Activated CD8-positive, alpha-beta T cell treated with anti-CD3 and anti-CD28 coated beads, Interleukin-2, amount 10 ng/mL, durations not matched to agents 7 days and 5 days (primary cell): Measurements from ENCODE around the gene CHCHD3. TPM values are rescaled to one million over a fixed set of nuclear protein-coding genes. Genes with fewer than 3 reads are reported as not detected.

Source experiments
- ATAC-seq: fragments of 150-1000 bp; cut with Tn5 transposase; one replicate; pipeline ENCODE4 v1.10.0; 2021; ENCODE audit warnings: moderate library complexity
- CTCF ChIA-PET: fragments of 350-600 bp; sonication (Branson Sonifier 250); formaldehyde crosslinking; loops from one replicate; lab custom pipeline; 2021; ENCODE audit warnings: antibody characterized with exemption; lab: Charles Lee
- POLR2A ChIA-PET: fragments of 350-600 bp; sonication (Branson Sonifier 250); formaldehyde crosslinking; loops from one replicate; lab custom pipeline; 2021; ENCODE audit warnings: antibody characterized with exemption; lab: Charles Lee
- DNase-seq: peaks from one replicate; pipeline ENCODE4 v3.0.0-alpha.2; 2020
- H3K27ac Mint-ChIP-seq: one replicate; pipeline ENCODE4 v1.8.0; 2021; ENCODE audit warnings: mild to moderate bottlenecking, mixed read lengths
- H3K27me3 Mint-ChIP-seq: one replicate; pipeline ENCODE4 v1.8.0; 2021; ENCODE audit warnings: low read depth, mixed read lengths
- H3K36me3 Mint-ChIP-seq: one replicate; pipeline ENCODE4 v1.8.0; 2021; ENCODE audit warnings: low read depth, mixed read lengths
- H3K4me1 Mint-ChIP-seq: one replicate; pipeline ENCODE4 v1.8.0; 2021; ENCODE audit warnings: low read depth, mixed read lengths
- H3K4me3 Mint-ChIP-seq: one replicate; pipeline ENCODE4 v1.8.0; 2021; ENCODE audit warnings: mild to moderate bottlenecking, mixed read lengths
- H3K9me3 Mint-ChIP-seq: one replicate; pipeline ENCODE4 v1.8.0; 2022; ENCODE audit warnings: mixed read lengths; ENCODE audit not compliant: insufficient read depth
- total RNA-seq, 2 experiments: library from RNA; stranded (reverse); gene quantifications; one replicate each; pipeline ENCODE4 v1.2.3, GENCODE V29; 2021

The CHCHD3 gene
- total RNA-seq, 2 experiments from 2014 or later, result 60.1 to 62.5 TPM

DNA sequence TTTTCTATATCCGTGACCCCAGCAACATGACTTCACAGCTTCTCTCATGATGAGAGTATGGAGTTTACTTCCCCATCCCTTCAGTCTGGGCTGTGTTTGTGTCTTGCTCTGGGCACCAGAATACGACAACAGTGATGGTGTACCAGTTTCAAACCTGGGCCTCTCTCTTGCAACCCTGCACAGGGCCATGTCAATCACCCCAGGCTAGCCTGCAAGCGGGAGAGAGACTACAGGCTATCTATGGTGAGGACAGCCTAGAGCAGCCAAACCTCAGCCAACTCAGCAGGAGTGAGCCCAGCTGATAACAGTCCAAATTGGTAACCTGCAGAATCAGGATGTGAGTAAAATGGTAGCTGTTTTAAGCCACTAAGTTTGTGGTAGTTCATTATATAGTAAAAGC is 235.8 kb downstream of the CHCHD3 start:
- ATAC-seq (no peak), DNase-seq (no peak)
- H3K4me1 Mint-ChIP-seq, result no peaks in the 10 kb centered on the region
- H3K36me3 Mint-ChIP-seq, result peaks cover 7% of the 10 kb centered on the region
- no peak overlapping the region for H3K27ac Mint-ChIP-seq
- no peaks in the 10 kb centered on the region for H3K27me3 Mint-ChIP-seq
- no peak overlapping the region for H3K4me3 Mint-ChIP-seq
- H3K9me3 Mint-ChIP-seq, result no peaks in the 10 kb centered on the region
- ChIA-PET POLR2A (no interaction called here), CTCF (no interaction called here)

GRCh38 chr7:132842478-132842877 is 239.4 kb downstream of the CHCHD3 start:
- ChIA-PET POLR2A (no interaction called here), CTCF (no interaction called here)
- no peaks in the 10 kb centered on the region for H3K4me1 Mint-ChIP-seq
- peaks cover 4% of the 10 kb centered on the region for H3K36me3 Mint-ChIP-seq
- H3K9me3 Mint-ChIP-seq, result no peaks in the 10 kb centered on the region
- no peak for DNase-seq
- no peak overlapping the region for H3K27ac Mint-ChIP-seq
- H3K4me3 Mint-ChIP-seq, result no peak overlapping the region
- ATAC-seq, result no peak
- H3K27me3 Mint-ChIP-seq, result no peaks in the 10 kb centered on the region

GRCh38 chr7:132840199-132840598 is 241.7 kb downstream of the CHCHD3 start:
- H3K27me3 Mint-ChIP-seq, result no peaks in the 10 kb centered on the region
- H3K27ac Mint-ChIP-seq, result no peak overlapping the region
- CTCF ChIA-PET, result no interaction called here
- H3K36me3 Mint-ChIP-seq, result peaks cover 17% of the 10 kb centered on the region
- H3K4me3 Mint-ChIP-seq, result no peak overlapping the region
- POLR2A ChIA-PET, result no interaction called here
- DNase-seq (no peak), ATAC-seq (no peak)
- no peaks in the 10 kb centered on the region for H3K4me1 Mint-ChIP-seq
- no peaks in the 10 kb centered on the region for H3K9me3 Mint-ChIP-seq

DNA sequence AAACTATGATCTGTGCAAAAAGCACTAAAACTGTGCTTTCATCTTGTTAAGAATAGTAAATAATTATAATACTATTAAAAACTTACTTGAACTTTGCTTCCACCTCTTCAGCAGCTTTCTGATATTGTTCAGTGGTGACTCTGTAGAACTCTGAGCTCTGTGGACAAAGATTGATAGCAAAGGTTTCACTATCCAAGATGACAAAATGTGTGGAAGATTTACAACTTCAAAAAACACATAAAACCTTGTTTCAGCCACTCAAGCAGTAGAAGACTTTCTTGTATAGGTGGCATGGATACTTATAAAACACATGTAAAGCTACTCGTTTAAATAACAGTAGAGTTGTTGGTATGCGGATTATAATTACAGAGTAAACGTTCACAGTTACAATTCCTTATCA is 243.6 kb downstream of the CHCHD3 start:
- CTCF ChIA-PET, result interaction anchor here (1.1 kb wide), 1 partner anchor 184 kb away, joined by 3 read pairs; no protein-coding TSS in a partner anchor
- POLR2A ChIA-PET, result no interaction called here
- DNase-seq, result no peak

DNA sequence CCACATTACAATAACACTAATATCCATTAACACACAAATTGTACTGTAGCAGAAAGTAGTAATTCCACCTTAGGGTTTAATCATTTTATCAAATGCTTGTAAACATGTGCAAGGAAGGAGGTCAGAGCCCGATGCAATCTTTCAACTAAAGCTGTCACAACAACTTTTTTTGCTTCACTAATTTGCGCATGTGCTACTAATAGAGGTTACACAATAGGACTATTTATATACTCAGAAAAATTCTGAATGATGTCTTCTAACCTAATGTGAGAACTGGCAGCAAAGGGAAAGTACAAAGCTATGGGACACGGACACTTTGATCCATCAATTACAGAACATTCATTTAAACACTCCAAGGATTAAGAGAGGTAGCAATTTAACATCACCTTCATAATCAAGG is 244.4 kb downstream of the CHCHD3 start:
- Mint-ChIP-seq H3K27me3 (no peaks in the 10 kb centered on the region), H3K9me3 (no peaks in the 10 kb centered on the region), H3K4me1 (no peaks in the 10 kb centered on the region), H3K27ac (no peak overlapping the region), H3K36me3 (peaks cover 17% of the 10 kb centered on the region), H3K4me3 (no peak overlapping the region)
- DNase-seq (no peak), ATAC-seq (no peak)
- POLR2A ChIA-PET, result no interaction called here
- CTCF ChIA-PET, result interaction anchor here (1.1 kb wide), 1 partner anchor 183 kb away, joined by 3 read pairs; no protein-coding TSS in a partner anchor

More for the DNA sequence above, 243.6 kb downstream of the CHCHD3 start:
- Mint-ChIP-seq H3K4me3 (no peak overlapping the region), H3K36me3 (peaks cover 17% of the 10 kb centered on the region), H3K27ac (no peak overlapping the region), H3K4me1 (no peaks in the 10 kb centered on the region), H3K27me3 (no peaks in the 10 kb centered on the region), H3K9me3 (no peaks in the 10 kb centered on the region)
- no peak for ATAC-seq

- no peaks in the 10 kb centered on the region for H3K9me3 Mint-ChIP-seq
- no peaks in the 10 kb centered on the region for H3K27me3 Mint-ChIP-seq
- no peak for ATAC-seq
- H3K4me1 Mint-ChIP-seq, result no peaks in the 10 kb centered on the region
- H3K27ac Mint-ChIP-seq, result no peak overlapping the region
- no peak overlapping the region for H3K4me3 Mint-ChIP-seq
- CTCF ChIA-PET, result no interaction called here
- H3K36me3 Mint-ChIP-seq, result peaks cover 17% of the 10 kb centered on the region
- POLR2A ChIA-PET, result no interaction called here
- no peak for DNase-seq
Observed at GRCh38 chr7:132836746-132837145, 245.1 kb downstream of the CHCHD3 start.

DNA sequence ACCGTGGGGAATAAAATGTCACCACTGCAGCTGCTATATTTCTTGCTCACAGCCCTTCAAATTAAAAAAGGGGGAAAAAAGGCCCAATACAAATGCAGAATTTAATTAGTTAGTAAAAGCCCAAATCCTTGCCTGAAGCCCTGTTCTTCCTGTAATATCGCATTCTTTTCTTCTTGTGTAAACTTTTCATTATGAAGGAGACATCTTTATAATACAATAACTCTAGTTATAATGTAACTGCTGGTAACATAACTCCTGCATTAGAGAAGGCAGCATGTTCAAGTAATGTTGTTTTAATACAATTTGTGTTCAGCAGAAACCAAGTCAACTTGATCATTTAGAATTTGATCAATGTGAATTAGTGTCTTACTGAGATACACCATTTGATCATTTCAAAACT is 250.9 kb downstream of the CHCHD3 start:
- H3K4me3 Mint-ChIP-seq, result no peak overlapping the region
- ATAC-seq, result no peak
- no peak overlapping the region for H3K27ac Mint-ChIP-seq
- H3K36me3 Mint-ChIP-seq, result peaks cover 8% of the 10 kb centered on the region
- ChIA-PET POLR2A (no interaction called here), CTCF (no interaction called here)
- no peak for DNase-seq
- H3K9me3 Mint-ChIP-seq, result no peaks in the 10 kb centered on the region
- H3K27me3 Mint-ChIP-seq, result no peaks in the 10 kb centered on the region
- H3K4me1 Mint-ChIP-seq, result peaks cover under 1% of the 10 kb centered on the region

- ChIA-PET POLR2A (no interaction called here), CTCF (interaction anchor here (1.0 kb wide), 1 partner anchor 38 kb away, joined by 3 read pairs; no protein-coding TSS in a partner anchor)
- Mint-ChIP-seq H3K27me3 (no peaks in the 10 kb centered on the region), H3K27ac (no peak overlapping the region), H3K9me3 (peaks cover 7% of the 10 kb centered on the region), H3K36me3 (peaks cover 7% of the 10 kb centered on the region), H3K4me3 (no peak overlapping the region), H3K4me1 (peaks cover 15% of the 10 kb centered on the region)
- ATAC-seq (no peak), DNase-seq (no peak)
Observed at GRCh38 chr7:132828502-132828901, 253.4 kb downstream of the CHCHD3 start.

- ATAC-seq (no peak), DNase-seq (no peak)
- Mint-ChIP-seq H3K4me1 (peaks cover 15% of the 10 kb centered on the region), H3K27ac (no peak overlapping the region), H3K4me3 (no peak overlapping the region), H3K27me3 (no peaks in the 10 kb centered on the region), H3K9me3 (peaks cover 7% of the 10 kb centered on the region), H3K36me3 (peaks cover 7% of the 10 kb centered on the region)
- ChIA-PET CTCF (no interaction called here), POLR2A (no interaction called here)
Observed at GRCh38 chr7:132825932-132826835, 255.7 kb downstream of the CHCHD3 start.

DNA sequence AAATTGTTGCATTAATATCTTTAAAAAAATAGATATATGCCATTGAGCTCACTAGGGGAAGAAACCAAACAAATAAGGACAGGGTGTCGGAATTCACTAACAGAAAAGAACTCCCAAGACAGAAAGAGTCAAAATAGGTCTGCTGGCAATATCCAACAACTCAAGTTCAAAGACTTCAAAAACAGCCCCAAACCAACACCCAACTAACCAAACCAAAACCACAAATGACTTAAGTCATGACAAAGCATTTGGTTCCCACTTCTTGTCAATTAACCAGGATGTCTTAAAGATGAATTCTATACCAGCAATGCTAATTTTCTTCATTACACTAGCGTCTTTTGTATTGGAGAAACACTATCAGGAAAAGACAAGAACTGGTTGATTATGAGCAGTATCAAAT is 256.7 kb downstream of the CHCHD3 start:
- CTCF ChIA-PET, result no interaction called here

GRCh38 chr7:132819648-132820047 is 262.2 kb downstream of the CHCHD3 start:
- CTCF ChIA-PET, result no interaction called here
- H3K36me3 Mint-ChIP-seq, result peaks cover 2% of the 10 kb centered on the region
- no peak overlapping the region for H3K4me3 Mint-ChIP-seq

More for the DNA sequence above, 256.7 kb downstream of the CHCHD3 start:
- H3K36me3 Mint-ChIP-seq, result peaks cover 7% of the 10 kb centered on the region
- peak; percentile 32 for DNase-seq
- no peaks in the 10 kb centered on the region for H3K27me3 Mint-ChIP-seq
- POLR2A ChIA-PET, result no interaction called here
- H3K27ac Mint-ChIP-seq, result no peak overlapping the region
- H3K9me3 Mint-ChIP-seq, result peaks cover 7% of the 10 kb centered on the region
- no peak for ATAC-seq
- no peak overlapping the region for H3K4me3 Mint-ChIP-seq
- H3K4me1 Mint-ChIP-seq, result peaks cover 15% of the 10 kb centered on the region

GRCh38 chr7:132817949-132818348 is 263.9 kb downstream of the CHCHD3 start:
- peaks cover 2% of the 10 kb centered on the region for H3K36me3 Mint-ChIP-seq
- H3K4me3 Mint-ChIP-seq, result no peak overlapping the region
- H3K4me1 Mint-ChIP-seq, result no peaks in the 10 kb centered on the region
- no peak for DNase-seq
- no peak for ATAC-seq
- ChIA-PET CTCF (interaction anchor here (1.0 kb wide), 1 partner anchor 15 kb away, joined by 3 read pairs; no protein-coding TSS in a partner anchor), POLR2A (interaction anchor here (0.6 kb wide), 1 partner anchor 326 kb away, joined by 5 read pairs; no protein-coding TSS in a partner anchor)
- H3K27ac Mint-ChIP-seq, result no peak overlapping the region
- H3K9me3 Mint-ChIP-seq, result no peaks in the 10 kb centered on the region
- H3K27me3 Mint-ChIP-seq, result no peaks in the 10 kb centered on the region

More at GRCh38 chr7:132819648-132820047, 262.2 kb downstream of the CHCHD3 start:
- peaks cover 2% of the 10 kb centered on the region for H3K9me3 Mint-ChIP-seq
- DNase-seq (no peak), ATAC-seq (no peak)
- H3K4me1 Mint-ChIP-seq, result peaks cover 2% of the 10 kb centered on the region
- H3K27me3 Mint-ChIP-seq, result no peaks in the 10 kb centered on the region
- H3K27ac Mint-ChIP-seq, result no peak overlapping the region
- POLR2A ChIA-PET, result no interaction called here
